ENCODE results near the gene NXPE1. TPM values are rescaled to one million over a fixed set of nuclear protein-coding genes. Genes with fewer than 3 reads are reported as not detected.

The NXPE1 gene
- total RNA-seq, 1 experiment from 2014 or later = not detected

DNA sequence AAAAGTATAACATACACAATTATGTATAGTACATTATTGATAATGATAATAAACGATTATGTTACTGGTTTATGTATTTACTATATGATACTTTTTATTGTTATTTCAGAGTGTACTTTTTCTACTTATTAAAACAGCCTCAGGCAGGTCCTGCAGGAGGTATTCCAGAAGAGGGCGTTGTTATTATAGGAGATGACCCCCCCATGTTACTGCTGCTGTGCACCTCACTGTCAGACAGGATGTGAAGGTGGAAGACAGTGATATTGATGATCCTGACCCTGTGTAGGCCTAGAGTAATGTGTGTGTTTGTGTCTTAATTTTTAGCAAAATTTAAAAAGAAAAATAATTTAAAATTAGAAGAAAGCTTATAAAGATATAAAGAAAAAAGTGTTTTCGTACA is 62.8 kb downstream of the NXPE1 start:
- no peaks in the 10 kb centered on the region for H3K9me3 ChIP-seq (ENCODE audit: control insufficient read depth, low read depth, low read length)
- H2BK20ac ChIP-seq (ENCODE audit: low read depth, low read length, poor library complexity, severe bottlenecking) = no peak overlapping the region
- no peaks in the 10 kb centered on the region for H3K4me1 ChIP-seq (ENCODE audit: insufficient read depth, low read length)
- no peak; the same call in 2 of the 3 replicates for TF ChIP-seq CTCF (conservative IDR thresholded peaks at IDR 0.05)
- WGBS (ENCODE audit: extremely low coverage, insufficient read length, low lambda C conversion rate) = no CpG with 5 or more reads among the region's 3 CpGs
- H3K4me2 ChIP-seq (ENCODE audit: insufficient read depth, insufficient read length, low read length) = no peak overlapping the region
- H3K23me2 ChIP-seq (ENCODE audit: insufficient read length, low read depth, low read length, poor library complexity, severe bottlenecking) = no peaks in the 10 kb centered on the region
- Mint-ChIP-seq H3K36me3 (ENCODE audit: insufficient read depth in 1 of 3, low read depth in 3 of 3) (peaks cover 0 to under 1% (median 0%) of the 10 kb centered on the region in 3 experiments; a peak in 1 of 7 replicates), H3K4me3 (no peak overlapping the region), H3K27ac (no peak overlapping the region), H3K27me3 (ENCODE audit: low read depth) (no peaks in the 10 kb centered on the region), H3K4me1 (no peaks in the 10 kb centered on the region), H3K9me3 (peaks cover under 1% of the 10 kb centered on the region in 2 experiments; a peak in 2 of 5 replicates)
- H2BK15ac ChIP-seq (ENCODE audit: low read depth, low read length) = no peak overlapping the region
- no peak overlapping the region for H2AK5ac ChIP-seq (ENCODE audit: insufficient read length, low read length)
- H4K20me1 ChIP-seq (ENCODE audit: control insufficient read depth, insufficient read depth, insufficient read length) = no peaks in the 10 kb centered on the region
- no peak overlapping the region for H3K23ac ChIP-seq (ENCODE audit: insufficient read length, low read depth, low read length)
- no peak overlapping the region for H2BK120ac ChIP-seq (ENCODE audit: low read depth, low read length, poor library complexity, severe bottlenecking)
- no peak overlapping the region for H2BK12ac ChIP-seq (ENCODE audit: insufficient read length, low read depth, low read length)
- no peak overlapping the region for H3K56ac ChIP-seq (ENCODE audit: insufficient read length, low read depth, low read length)
- H4K91ac ChIP-seq (ENCODE audit: insufficient read length, low read depth, low read length) = no peak overlapping the region
- no peak overlapping the region for H3K4ac ChIP-seq (ENCODE audit: low read depth, low read length)
- H2AFZ ChIP-seq (ENCODE audit: low read length) = no peak overlapping the region
- no peak overlapping the region for H4K5ac ChIP-seq (ENCODE audit: insufficient read length, low read depth, low read length)
- H3K27me3 ChIP-seq (ENCODE audit: insufficient read depth, low read length) = no peaks in the 10 kb centered on the region
- H3K79me1 ChIP-seq (ENCODE audit: insufficient read depth, low read depth, low read length, poor library complexity, severe bottlenecking) = no peaks in the 10 kb centered on the region
- no peak overlapping the region for H3K14ac ChIP-seq (ENCODE audit: insufficient read depth, low read length)
- no peak overlapping the region for H2BK5ac ChIP-seq (ENCODE audit: insufficient read length, low read length)
- no peak overlapping the region for H3K9ac ChIP-seq (ENCODE audit: extremely low read depth, insufficient read length, low read length)
- no peaks in the 10 kb centered on the region for H3K79me2 ChIP-seq (ENCODE audit: insufficient read depth, low read length)
- H3K18ac ChIP-seq (ENCODE audit: insufficient read length, low read depth, low read length) = no peak overlapping the region
- no peak overlapping the region for H3K27ac ChIP-seq (ENCODE audit: insufficient read length, low read depth, low read length)
- no peak overlapping the region for H4K8ac ChIP-seq (replicated peaks; ENCODE audit: insufficient read length, low read depth, low read length)
- DNase-seq = no peak
- H3T11ph ChIP-seq (ENCODE audit: low read length) = no peak overlapping the region
